HT1080 (cell line): ENCODE results near the gene PCNT. TPM values are rescaled to one million over a fixed set of nuclear protein-coding genes. Genes with fewer than 3 reads are reported as not detected.
"Not testable (repeated sequence)": the region's sequence is repeated elsewhere in the genome, so short reads cannot be mapped to it uniquely, and the experiment has no call there.

Experiments
- DNase-seq: peaks from one replicate; pipeline ENCODE4 v3.0.0-alpha.2; 2015; ENCODE audit warnings: low read depth
- total RNA-seq: library from RNA; depleted of rRNA; stranded (reverse); fragments of >200 nt; shearing (Covaris generic); gene quantifications from 2 replicates; pipeline ENCODE4 v1.2.3, GENCODE V29; 2014

PCNT gene
- total RNA-seq, 1 experiment from 2014 or later: 30.1 TPM

DNA sequence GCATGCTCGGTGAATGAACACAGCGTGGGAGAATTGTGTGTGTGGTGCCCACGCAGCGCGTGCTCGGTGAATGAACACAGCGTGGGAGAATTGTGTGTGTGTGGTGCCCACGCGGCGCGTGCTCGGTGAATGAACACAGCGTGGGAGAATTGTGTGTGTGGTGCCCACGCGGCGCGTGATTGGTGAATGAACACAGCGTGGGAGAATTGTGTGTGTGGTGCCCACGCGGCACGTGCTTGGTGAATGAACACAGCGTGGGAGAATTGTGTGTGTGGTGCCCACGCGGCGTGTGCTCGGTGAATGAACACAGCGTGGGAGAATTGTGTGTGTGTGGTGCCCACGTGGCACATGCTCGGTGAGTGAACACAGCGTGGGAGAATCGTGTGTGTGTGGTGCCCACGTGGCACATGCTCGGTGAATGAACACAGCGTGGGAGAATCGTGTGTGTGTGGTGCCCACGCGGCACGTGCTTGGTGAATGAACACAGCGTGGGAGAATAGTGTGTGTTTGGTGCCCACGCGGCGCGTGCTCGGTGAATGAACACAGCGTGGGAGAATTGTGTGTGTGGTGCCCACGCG, 79.4 kb downstream of the PCNT start:
- DNase-seq: not testable (repeated sequence)

DNA sequence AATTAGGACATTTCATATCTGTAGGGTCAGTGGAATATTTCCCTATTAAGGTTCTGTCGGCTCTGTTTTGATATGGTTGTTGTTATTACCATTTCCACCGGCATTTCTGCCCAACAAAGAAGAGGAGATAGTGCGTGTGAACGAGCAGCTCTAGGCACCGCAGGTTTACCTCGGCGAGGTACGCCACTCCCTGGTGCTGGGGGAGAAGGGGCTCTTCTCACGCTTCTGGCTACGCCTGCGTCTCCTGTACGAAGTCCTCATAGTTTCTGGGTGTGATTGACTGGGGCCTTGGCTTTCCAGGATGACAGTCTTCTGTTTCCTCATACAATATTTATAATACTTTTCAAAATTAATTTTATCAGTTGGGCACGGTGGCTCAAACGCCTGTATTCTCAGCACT, 80.3 kb downstream of the PCNT start:
- DNase-seq: no peak

DNA sequence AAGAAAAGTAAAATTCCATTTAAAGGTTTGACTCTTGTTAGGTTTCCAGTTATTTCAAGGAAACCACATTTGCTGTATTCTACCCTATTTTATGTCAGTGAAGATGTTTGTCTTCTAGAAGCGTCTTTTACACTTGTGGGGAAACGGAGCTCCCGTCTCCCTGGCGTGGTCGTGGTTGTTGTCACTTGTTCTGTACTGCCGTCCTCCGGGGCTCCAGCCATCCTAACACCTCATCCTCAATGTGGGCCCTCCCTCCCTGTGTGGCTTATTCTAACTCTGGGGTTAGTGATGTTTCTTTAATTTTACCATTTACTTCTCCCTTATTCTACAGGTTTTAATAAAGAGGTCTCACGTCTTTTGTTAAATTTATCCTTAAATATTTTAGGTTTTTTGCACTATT, 82.0 kb downstream of the PCNT start:
- DNase-seq: no peak

DNA sequence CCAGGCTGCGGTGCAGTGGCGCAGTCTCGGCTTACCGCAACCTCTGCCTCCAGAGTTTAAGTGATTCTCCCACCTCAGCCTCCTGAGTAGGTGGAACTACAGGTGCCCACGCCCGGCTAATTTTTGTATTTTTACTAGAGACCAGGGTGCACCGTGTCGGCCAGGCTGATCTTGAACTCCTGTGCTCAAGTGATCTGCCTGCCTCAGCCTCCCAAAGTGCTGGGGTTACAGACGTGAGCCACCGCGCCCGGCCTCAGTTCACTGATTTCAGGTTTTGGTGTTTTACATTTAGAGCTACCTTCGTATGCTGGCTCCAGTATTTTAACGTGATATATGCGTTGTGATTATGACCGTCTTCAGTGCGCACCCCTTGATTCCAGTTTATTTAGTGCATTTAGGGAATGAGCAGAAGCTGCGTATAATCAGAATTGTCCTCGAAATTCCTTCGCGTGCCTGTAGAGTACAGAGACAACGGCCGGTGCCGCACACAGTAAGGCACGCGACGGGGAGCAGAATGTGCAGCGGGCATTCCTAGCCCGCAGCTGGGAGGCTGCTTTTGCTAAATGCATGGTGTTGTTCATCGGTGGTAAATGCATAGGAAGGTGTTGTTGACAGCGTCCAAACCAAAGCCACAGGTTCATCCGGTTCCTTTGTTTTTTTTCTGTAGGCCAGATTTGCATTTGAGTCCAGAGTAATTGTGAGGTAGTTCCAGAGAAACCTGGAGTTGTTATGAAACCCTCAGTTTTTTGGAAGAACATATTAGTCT, 85.9 kb downstream of the PCNT start:
- no peak for DNase-seq

DNA sequence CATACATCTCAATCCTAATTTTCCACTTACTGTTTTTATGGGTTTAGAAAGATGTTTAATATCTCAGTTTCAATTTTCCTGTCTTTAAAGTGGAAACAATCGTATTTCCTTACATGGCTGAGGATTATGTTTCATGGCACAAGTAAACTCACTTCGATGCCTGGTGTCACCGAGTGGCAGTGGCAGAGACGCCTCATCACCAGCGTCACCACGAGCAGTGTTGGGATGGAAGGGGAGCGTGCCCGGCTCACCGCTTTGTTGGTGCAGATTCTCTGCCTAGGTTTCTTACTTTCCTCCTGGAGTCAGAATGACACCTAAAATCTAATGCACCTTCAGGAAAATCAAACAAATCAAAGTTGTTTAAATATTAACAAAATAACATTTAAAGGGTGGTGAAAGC, 86.6 kb downstream of the PCNT start:
- no peak for DNase-seq

DNA sequence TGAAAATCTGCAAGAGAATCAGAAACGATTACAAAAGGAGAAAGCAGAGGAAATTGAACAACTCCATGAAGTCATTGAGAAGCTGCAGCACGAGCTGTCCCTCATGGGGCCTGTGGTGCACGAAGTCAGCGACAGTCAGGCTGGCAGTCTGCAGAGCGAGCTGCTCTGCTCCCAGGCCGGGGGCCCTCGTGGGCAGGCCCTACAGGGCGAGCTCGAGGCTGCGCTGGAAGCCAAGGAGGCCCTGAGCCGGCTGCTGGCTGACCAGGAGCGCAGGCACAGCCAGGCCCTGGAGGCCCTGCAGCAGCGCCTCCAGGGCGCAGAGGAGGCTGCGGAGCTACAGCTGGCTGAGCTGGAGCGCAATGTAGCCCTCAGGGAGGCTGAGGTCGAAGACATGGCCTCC, 87.3 kb downstream of the PCNT start:
- DNase-seq: no peak

DNA sequence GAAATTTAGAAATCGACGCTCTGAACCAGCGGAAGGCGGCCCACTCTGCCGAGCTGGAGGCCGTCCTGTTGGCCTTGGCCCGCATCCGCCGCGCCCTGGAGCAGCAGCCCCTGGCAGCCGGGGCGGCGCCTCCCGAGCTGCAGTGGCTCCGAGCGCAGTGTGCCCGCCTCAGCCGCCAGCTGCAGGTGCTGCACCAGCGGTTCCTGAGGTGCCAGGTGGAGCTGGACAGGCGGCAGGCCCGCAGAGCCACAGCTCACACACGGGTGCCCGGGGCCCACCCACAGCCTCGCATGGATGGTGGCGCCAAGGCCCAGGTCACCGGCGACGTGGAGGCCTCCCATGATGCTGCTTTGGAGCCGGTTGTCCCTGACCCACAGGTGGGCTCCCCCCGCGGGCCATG, 87.7 kb downstream of the PCNT start:
- DNase-seq: no peak

DNA sequence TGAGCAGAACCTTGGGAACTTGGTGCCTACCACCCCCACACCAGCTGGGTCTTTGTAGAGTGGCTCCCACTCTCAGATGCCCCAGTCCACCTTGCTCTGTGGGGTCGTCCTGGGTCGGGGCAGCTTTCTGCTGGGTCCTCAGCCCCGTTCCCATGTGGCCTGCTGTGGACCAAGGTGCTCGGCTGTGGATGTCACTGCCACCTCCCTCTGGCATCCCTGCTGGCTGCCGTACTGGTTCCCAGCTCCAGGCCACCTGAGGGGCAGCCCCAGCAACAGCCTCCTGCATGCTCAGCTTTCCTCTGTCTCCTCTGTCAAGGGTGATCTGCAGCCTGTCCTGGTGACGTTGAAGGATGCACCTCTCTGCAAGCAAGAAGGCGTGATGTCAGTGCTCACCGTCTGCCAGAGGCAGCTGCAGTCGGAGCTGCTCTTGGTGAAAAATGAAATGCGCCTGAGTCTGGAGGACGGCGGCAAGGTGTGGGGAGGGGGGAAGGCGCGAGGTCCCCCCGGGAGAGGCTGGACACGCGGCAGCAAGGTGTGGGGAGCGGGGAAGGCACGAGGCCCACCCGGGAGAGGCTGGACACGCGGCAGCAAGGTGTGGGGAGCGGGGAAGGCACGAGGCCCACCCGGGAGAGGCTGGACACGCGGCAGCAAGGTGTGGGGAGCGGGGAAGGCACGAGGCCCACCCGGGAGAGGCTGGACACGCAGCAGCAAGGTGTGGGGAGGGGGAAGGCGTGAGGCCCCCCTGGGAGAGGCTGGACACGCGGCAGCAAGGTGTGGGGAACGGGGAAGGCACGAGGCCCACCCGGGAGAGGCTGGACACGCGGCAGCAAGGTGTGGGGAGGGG, 88.8 kb downstream of the PCNT start:
- DNase-seq: no peak

DNA sequence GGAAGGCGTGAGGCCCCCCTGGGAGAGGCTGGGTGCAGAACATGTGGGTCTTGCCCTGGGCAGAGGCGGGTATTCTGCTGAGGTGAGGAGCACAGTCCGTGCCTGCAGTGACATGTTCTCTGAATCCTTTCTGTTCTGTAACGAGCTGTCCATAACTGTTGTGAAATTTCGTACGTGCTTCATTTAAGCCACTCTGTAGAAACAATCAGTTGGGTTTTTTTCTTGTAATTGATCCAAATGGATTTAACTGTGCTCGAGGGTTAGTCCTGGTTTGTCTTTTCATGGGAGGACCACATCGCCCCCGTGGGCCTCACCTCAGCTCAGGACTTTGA, 89.4 kb downstream of the PCNT start:
- DNase-seq: no peak

DNA sequence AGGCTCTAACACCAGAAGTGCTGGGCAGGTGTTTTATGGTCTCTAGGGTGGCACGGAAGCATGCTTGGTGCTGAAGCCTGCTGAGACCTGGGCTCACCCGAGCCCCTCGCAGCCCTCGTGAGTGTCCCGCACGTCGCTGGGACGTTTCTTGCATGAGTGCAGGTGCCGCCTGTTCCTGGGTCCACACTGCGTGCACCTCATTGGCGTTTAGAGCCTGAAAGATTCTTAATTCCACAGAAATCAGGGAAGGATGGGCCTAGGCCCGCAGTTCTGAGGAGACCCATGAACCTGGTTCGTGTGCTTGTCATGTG, 91.0 kb downstream of the PCNT start:
- no peak for DNase-seq

DNA sequence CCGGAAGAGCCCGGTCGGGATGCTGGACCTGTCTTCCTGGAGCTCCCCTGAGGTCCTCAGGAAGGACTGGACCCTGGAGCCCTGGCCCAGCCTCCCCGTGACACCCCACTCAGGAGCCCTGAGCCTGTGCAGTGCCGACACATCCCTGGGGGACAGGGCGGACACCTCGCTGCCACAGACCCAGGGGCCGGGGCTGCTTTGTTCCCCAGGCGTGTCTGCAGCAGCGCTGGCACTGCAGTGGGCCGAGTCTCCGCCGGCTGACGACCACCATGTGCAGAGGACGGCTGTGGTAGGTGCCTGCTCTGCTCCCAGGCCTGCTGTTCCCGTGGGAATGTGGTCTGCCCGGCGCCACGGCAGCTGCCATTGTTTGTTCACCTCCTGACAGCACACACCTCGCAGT, 92.6 kb downstream of the PCNT start:
- no peak for DNase-seq

DNA sequence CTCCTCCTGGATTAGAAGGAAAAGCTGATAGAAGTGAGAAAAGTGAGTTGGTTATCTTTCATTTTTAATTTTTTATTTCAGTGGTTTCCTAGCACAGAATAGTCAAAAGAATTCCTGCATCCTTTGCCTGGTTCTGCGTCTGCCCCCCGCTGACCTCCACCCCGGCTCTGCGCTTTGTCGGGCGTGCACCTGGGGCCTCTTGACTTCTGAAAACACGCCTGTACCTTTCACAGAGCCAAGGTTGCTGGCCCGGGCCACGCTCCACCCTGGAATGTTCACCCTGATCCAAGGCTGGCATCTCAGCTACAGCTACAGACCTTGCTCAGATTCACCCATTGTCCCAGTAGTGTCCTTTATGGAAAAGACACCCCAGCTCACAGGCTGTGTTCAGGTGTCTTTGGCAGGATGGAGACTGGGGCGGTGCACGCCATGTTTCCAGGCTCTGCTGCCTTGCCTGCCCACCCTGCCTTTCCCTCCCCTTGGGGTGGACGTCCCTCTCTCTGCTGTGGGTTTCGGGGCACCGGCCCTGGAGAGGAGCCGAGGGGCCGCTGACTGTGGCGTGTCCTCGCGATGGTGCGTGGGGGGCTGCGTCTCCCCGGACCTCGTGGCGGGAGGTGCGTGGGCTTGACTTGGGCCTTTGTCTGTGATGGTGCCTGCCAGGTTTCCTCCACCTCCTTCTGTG, 94.5 kb downstream of the PCNT start:
- no peak for DNase-seq

DNA sequence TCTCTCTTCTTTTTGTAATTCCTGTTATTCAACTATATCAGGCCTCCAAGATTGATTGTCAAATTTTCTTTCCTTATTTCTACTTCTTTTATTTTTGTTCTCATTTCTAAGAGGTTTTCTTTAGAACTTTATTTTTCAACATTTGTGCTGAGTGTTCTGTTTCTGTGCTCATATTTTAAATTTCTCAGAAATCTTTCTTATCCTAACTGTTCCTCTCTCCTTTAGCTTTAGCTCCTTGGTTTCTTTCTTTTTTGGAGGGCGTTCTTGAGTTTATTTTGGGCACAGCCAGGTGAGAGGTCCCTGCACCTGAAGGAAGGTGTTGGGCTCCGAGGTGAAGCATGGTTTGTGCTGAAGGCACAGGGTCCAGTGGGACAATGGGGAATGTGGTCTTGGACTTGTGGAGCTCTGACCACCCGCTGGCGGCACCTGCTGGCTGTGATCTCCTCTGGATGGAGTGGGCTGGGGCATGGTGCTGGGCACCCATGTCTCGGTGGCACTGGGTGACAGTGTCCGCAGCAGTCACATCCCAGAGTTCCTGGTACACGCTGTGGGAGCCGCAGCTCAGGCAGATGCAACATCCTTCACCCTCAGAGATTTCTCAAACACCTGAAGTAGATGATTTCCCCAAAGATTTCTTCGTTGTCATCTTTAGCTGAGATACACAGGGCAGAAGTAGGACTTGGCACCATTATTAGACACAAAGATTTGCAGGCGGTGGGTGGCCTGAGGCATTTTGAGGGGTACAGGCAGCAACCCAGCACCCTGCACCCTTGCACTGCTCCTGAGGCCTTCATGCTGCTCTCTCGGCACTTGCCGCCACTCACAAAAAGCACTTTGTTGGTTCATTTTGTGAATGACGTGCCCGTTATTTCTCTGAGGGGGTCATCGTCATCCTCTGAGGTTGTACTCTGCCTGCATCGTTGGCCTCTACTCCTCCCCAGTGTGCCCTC, 96.6 kb downstream of the PCNT start:
- no peak for DNase-seq

DNA sequence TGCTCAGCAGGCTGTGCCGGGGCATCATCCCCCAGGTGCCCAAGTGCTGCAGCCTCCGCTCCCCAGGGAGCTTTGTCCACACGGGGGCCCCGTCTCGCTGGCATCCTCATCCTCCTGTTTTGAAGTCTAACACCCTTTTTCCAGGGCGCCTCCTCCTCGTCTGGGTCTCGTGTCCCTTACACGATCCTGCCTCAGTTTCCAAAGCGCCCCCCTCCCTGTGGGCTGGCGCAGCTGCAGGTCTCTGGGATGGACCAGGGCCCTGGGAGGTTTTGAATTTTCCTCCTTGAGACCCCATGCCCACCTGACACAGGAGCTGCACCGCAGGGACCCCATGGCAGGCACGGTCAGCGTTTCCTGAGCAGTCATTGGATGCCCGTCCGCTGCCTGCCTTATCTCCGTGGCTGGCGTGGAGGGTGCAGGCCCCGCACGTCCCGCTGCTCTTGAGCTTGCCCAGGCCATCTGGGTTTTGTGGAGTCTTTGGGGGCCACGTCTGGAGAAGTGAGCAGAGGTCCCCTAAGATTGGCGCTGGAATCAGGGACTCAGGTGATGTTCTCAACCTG, 97.3 kb downstream of the PCNT start:
- no peak for DNase-seq

DNA sequence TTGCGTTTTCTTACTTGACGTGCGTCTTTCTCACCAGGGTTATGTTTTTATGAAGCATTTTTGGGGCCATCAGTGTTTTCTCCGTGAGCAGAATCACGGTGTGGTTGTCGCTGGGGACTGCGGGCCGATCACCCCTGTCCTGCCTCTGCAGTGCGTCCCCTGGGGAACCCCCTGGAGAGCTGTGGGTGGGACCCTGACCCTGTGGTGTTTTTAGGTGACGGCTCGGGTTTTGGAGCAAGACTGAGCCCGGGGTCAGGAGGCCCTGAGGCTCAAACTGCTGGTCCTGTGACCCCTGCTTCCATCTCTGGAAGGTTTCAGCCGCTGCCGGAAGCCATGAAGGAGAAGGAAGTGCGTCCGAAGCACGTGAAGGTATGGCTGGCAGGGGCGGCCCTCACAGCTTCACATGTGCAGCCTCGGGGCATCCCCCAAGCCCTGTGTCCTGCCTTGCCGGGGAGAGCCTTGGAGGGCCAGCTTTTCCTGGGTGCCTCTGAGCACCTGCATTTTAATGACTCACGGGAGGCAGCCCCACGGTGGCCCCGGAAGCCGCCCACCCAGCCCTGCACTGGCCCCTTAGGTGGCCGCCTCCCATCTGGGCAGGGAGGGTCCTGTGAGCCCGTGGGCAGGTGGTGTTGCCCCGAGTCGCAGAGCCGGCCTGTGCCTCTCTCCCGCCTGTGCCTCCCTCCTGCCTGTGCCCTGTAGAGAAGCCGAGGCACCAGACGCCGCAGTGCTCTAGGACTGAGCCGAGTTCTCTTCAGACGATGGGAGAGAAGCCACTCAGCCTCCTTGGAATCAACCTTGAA, 98.0 kb downstream of the PCNT start:
- DNase-seq: no peak

DNA sequence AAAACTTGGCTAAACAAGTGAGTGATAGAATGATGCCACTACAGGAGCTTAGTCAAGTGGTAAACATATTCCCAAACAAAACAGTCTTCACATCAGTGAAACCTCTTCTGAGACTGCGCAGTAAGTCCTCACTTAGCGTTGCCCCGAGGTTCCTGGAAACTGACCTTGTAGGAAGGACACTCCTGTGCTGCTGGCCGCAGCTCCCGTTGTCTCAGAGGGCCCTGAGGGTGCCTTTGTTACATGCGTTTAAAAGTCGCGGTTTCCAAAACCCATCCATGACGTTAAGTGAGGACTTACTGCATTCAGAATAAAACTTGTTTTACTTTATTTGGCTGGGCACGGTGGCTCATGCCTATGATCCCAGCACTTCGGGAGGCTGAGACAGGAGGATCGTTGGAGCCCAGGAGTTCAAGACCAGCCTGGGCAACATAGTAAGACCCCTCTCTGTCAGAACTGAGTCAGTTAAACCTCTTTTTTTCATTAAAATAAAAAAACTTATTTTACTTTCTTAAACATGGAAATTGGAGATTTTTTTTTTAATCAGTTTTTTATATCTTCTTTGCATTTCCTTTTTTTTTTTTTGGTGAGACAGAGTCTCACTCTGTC, 98.8 kb downstream of the PCNT start:
- DNase-seq: no peak

DNA sequence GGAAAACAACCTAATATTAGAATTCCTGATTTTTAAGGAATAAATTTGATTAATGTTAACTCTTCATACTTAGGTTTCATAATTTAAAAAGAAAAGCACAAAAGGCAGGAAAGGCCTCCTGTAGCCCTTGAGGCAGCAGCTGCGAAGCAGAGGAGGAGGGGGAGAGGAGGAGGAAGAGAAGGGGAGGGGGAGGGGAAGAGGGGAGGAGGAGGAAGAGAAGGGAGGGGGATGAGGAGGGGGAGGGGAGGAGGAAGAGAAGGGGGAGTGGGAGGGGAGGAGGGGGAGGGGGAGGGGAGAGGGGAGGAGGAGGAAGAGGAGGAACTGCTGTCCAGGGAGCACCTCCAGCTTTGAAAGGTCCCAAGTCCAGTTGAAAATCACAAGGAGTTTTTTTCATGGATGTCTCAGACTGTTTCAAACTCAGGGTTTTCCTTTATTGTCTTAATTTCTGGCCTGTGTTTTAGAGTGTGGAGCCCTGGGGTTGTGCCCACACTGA, 99.6 kb downstream of the PCNT start:
- no peak for DNase-seq

DNA sequence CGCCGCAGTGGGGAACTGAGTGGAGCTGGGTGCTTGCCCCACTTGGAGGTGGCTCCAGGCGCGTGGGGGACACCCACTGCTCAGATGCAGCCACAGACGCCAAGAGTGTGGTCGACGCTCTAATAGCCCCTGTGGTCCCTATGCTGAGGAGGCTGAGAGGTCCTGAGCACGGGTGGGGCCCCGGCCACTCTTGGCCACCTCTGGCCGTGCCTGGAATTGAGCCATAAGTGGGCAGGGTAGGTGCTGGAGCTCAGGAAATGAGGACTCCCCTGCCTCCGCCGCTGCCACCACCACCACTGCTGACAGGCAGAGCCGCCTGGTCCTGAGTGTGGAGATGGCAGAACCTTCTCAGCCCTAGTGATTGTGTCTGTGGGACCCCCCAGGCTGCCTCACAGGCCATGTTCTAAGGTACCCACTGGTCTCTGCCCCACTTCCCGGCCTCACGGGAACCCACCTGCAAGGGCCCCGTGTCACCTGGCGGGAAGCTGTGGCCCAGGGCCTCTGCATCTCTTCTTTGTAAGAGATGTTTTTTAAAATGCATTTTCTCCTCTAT, 100.2 kb downstream of the PCNT start:
- DNase-seq: no peak

DNA sequence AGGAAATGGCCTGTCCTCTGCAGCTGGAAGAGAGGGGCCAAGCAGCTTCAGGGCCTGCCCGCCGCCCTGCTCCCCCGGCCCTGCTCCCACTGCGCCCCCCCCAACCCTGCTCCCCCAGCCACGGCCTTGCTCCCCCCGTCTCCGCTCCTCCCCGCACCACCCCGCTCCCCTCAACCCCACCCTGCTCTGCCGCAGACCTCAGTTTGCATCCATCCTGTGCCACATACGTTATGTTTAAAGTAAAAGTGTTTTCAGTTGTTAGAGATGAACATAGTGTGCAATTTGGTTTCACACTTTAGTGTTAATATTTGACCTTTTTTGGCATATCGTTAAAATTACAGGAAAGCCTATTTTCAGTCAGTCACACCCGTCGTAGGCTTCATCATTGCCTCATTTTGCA, 100.7 kb downstream of the PCNT start:
- no peak for DNase-seq
